B cell (primary cell): ENCODE measurements around the gene TRPT1. TPM values are rescaled to one million over a fixed set of nuclear protein-coding genes. Genes with fewer than 3 reads are reported as not detected.

Experiments
- ATAC-seq: fragments of 200-7000 bp; cut with Tn5 transposase; one replicate; pipeline ENCODE4 v1.10.0; 2021; ENCODE audit warnings: low read depth, mild to moderate bottlenecking, moderate number of reproducible peaks, moderate library complexity
- CTCF ChIA-PET: fragments of 350-600 bp; sonication (Branson Sonifier 250); formaldehyde crosslinking; loops from one replicate; lab custom pipeline; 2021; ENCODE audit warnings: antibody characterized with exemption, inconsistent platforms; lab: Charles Lee
- POLR2A ChIA-PET: fragments of 350-600 bp; sonication (Branson Sonifier 250); formaldehyde crosslinking; loops from one replicate; lab custom pipeline; 2021; ENCODE audit warnings: antibody characterized with exemption; lab: Charles Lee
- DNase-seq: peaks from one replicate; pipeline ENCODE4 v3.0.0; 2013
- H2AFZ ChIP-seq: 2 replicates; pipeline ENCODE4 v1.6.1; 2012; ENCODE audit warnings: mild to moderate bottlenecking, low read depth, low read length; ENCODE audit not compliant: insufficient read depth, poor library complexity, severe bottlenecking
- H3K27ac ChIP-seq, 2 donors: 1 replicate in 1 of 2; 2 replicates in 1 of 2; pipeline ENCODE4 v1.5.1; 2012 to 2013; ENCODE audit warnings: low read length in 2 of 2, mild to moderate bottlenecking in 2 of 2, moderate library complexity in 1 of 2
- H3K27me3 ChIP-seq, 4 experiments: fragments of 200-600 bp in 1 of 4; sonication (generic) in 1 of 4; replicated peaks in 1 of 4; 1 replicate in 2 of 4; 2 replicates in 2 of 4; pipeline versions ENCODE4 v1.6.1 to v1.7.0; 2013 to 2016; ENCODE audit warnings: low read length in 3 of 4, mild to moderate bottlenecking in 2 of 4, mixed read lengths in 1 of 4, moderate library complexity in 1 of 4; ENCODE audit not compliant: insufficient read depth in 4 of 4, control insufficient read depth in 3 of 4; ENCODE audit errors: control extremely low read depth in 1 of 4
- H3K36me3 ChIP-seq, 2 experiments: replicated peaks in 1 of 2; 1 replicate in 1 of 2; 2 replicates in 1 of 2; pipeline versions ENCODE4 v1.6.1 to v1.7.1; 2013; ENCODE audit warnings: low read length in 1 of 2; ENCODE audit not compliant: insufficient read depth in 2 of 2, control insufficient read depth in 1 of 2; ENCODE audit errors: control extremely low read depth in 1 of 2, extremely low read depth in 1 of 2
- H3K4me1 ChIP-seq, 2 donors: fragments of 200-600 bp in 1 of 2; sonication (generic) in 1 of 2; 1 replicate in 1 of 2; 2 replicates in 1 of 2; pipeline versions ENCODE4 v1.5.1 to v1.6.1; 2013 to 2017; ENCODE audit warnings: low read length in 2 of 2; ENCODE audit not compliant: control insufficient read depth in 2 of 2, insufficient read depth in 2 of 2
- H3K4me2 ChIP-seq: replicated peaks from 2 replicates; pipeline ENCODE3; 2012; ENCODE audit warnings: mild to moderate bottlenecking, low read depth, low read length; ENCODE audit not compliant: poor library complexity, severe bottlenecking
- H3K4me3 ChIP-seq, 5 experiments: fragments of 200-600 bp in 1 of 5; sonication (generic) in 1 of 5; 1 replicate in 3 of 5; 2 replicates in 2 of 5; pipeline versions ENCODE4 v1.5.1 to v1.7.0; 2011 to 2016; ENCODE audit warnings: low read length in 4 of 5, mild to moderate bottlenecking in 4 of 5, low read depth in 2 of 5, control low read depth in 1 of 5, moderate library complexity in 1 of 5; ENCODE audit not compliant: insufficient read depth in 1 of 5; ENCODE audit errors: control extremely low read depth in 1 of 5, extremely low read depth in 1 of 5
- H3K79me2 ChIP-seq: fragments of 200-600 bp; sonication (generic); one replicate; pipeline ENCODE4 v1.6.0; 2016; ENCODE audit warnings: low read length; ENCODE audit not compliant: control insufficient read depth, insufficient read depth
- H3K9ac ChIP-seq: fragments of 200-600 bp; sonication (generic); 2 replicates; pipeline ENCODE4 v1.6.1; 2017; ENCODE audit warnings: mild to moderate bottlenecking, low read length, moderate library complexity
- H3K9me3 ChIP-seq, 3 donors: one replicate each; pipeline versions ENCODE4 v1.6.1 to v1.7.1; 2013; ENCODE audit warnings: low read length in 2 of 3; ENCODE audit not compliant: control insufficient read depth in 2 of 3, insufficient read depth in 1 of 3; ENCODE audit errors: control extremely low read depth in 1 of 3
- H4K20me1 ChIP-seq: 2 replicates; pipeline ENCODE4 v1.6.0; 2012; ENCODE audit warnings: mild to moderate bottlenecking, low read length; ENCODE audit not compliant: insufficient read depth, control insufficient read depth, poor library complexity, severe bottlenecking
- H3K27ac Mint-ChIP-seq: one replicate; pipeline ENCODE4 v1.8.0; 2021; ENCODE audit warnings: mixed read lengths
- H3K27me3 Mint-ChIP-seq: one replicate; pipeline ENCODE4 v1.8.0; 2021; ENCODE audit warnings: mixed read lengths
- H3K4me1 Mint-ChIP-seq: one replicate; pipeline ENCODE4 v1.8.0; 2021; ENCODE audit warnings: mixed read lengths
- H3K4me3 Mint-ChIP-seq: one replicate; pipeline ENCODE4 v1.8.0; 2021; ENCODE audit warnings: mixed read lengths
- H3K9me3 Mint-ChIP-seq: one replicate; pipeline ENCODE4 v1.8.0; 2022; ENCODE audit warnings: mixed read lengths; ENCODE audit not compliant: insufficient read depth
- EZH2 ChIP-seq: IDR thresholded peaks from 2 replicates; pipeline ENCODE4 v1.6.1; 2012; ENCODE audit warnings: borderline replicate concordance, low read depth, mild to moderate bottlenecking, moderate library complexity, low read length; ENCODE audit not compliant: insufficient read depth, poor library complexity, severe bottlenecking
- WGBS: methylation state at CpG from one replicate; pipeline ENCODE4 v1.1.5; 2013; ENCODE audit warnings: missing lambda C conversion rate; ENCODE audit not compliant: insufficient coverage; 5-methylcytosine and 5-hydroxymethylcytosine counted together
- intact Hi-C: fragments of 100-400 bp; cut with micrococcal nuclease; formaldehyde crosslinking; loops from one replicate; pipeline ENCODE4 v1.10.0; 2022
- polyA plus RNA-seq: library from polyadenylated mRNA; depleted of rRNA; stranded (reverse); fragments of >200 nt; gene quantifications from 2 replicates; pipeline ENCODE4 v1.2.3, GENCODE V29; 2012
- total RNA-seq, 2 donors: library from RNA; stranded (reverse); fragments of 120-200 nt in 1 of 2; gene quantifications; 1 replicate in 1 of 2; 2 replicates in 1 of 2; pipeline versions ENCODE4 v1.2.3 to v1.2.4, GENCODE V29; 2013 to 2022
- TF ChIP-seq, protein P1 (sequence below): fragments of 200-600 bp; IDR thresholded peaks from one replicate; pipeline ENCODE4 v1.8.0; 2022; ENCODE audit warnings: antibody characterized with exemption, mild to moderate bottlenecking

Gene TRPT1
- total and polyA plus RNA-seq, 2 donors (not counting 1 experiment from before 2014, with no cell fraction given): 59.6 to 145 TPM

DNA sequence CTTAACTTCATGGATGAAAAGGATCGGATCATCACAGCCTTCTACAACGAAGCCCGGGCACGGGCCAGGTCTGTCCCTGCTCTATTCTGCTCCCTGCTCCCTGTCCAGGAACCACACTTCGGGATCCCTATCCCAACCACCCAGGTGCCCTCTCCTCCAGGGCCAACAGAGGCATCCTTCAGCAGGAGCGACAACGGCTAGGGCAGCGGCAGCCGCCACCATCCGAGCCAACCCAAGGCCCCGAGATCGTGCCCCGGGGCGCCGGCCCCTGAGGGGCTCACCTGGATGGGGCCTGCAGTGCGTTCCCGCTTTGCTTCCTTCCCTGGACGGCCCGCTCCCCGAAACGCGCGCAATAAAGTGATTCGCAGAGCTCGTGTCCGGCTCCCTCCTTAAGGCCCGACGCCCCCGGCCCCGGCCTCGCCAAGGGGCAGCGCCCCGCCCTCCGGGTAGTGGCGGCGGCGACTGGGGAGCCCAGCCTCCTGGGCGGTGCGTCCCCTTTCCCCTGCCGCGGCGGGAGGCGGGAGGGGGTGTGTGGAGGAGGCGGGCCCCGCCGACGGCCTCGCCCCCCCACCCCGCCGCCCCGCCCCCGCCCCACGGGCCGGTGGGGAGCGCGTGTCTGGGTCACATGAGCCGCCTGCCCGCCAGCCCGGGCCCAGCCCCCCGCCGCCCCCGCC lies 8.1 kb upstream of the TRPT1 start, which contains the start of gene VEGFB:
Gene VEGFB (plus strand): TSS at position 672 of the 674 bp plus-strand sequence. CDS start 250 bp downstream, outside the sequence.
- peak within 1 kb of the TSS; percentile 65 to 85 for H3K27ac ChIP-seq
- H4K20me1 ChIP-seq: peaks cover 25% of the 10 kb centered on the region
- H3K9me3 ChIP-seq: no peaks in the 10 kb centered on the region
- Mint-ChIP-seq H3K4me1 (peaks cover 65% of the 10 kb centered on the region), H3K9me3 (no peaks in the 10 kb centered on the region), H3K27me3 (no peaks in the 10 kb centered on the region), H3K4me3 (peak within 1 kb of the TSS; percentile 96), H3K27ac (peak within 1 kb of the TSS; percentile 96)
- peaks cover 23% of the 10 kb centered on the region for H3K79me2 ChIP-seq
- peak within 1 kb of the TSS; percentile 64 for H2AFZ ChIP-seq
- H3K36me3 ChIP-seq: peaks cover 0 to 27% of the 10 kb centered on the region in 2 experiments
- no peak for TF ChIP-seq EZH2
- TF ChIP-seq, protein P1, sequence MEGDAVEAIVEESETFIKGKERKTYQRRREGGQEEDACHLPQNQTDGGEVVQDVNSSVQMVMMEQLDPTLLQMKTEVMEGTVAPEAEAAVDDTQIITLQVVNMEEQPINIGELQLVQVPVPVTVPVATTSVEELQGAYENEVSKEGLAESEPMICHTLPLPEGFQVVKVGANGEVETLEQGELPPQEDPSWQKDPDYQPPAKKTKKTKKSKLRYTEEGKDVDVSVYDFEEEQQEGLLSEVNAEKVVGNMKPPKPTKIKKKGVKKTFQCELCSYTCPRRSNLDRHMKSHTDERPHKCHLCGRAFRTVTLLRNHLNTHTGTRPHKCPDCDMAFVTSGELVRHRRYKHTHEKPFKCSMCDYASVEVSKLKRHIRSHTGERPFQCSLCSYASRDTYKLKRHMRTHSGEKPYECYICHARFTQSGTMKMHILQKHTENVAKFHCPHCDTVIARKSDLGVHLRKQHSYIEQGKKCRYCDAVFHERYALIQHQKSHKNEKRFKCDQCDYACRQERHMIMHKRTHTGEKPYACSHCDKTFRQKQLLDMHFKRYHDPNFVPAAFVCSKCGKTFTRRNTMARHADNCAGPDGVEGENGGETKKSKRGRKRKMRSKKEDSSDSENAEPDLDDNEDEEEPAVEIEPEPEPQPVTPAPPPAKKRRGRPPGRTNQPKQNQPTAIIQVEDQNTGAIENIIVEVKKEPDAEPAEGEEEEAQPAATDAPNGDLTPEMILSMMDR: no peak
- H3K4me1 ChIP-seq: peaks cover 34 to 70% of the 10 kb centered on the region in 2 donors
- H3K9ac ChIP-seq: peak within 1 kb of the TSS; percentile 89
- DNase-seq: peak; percentile 81
- POLR2A ChIA-PET: interaction anchor here (0.9 to 2.4 kb wide), 4 partner anchors 11 to 38 kb away, joined by 3 to 7 read pairs (median 4); partner anchors contain the start of gene FERMT3
- peak; percentile 59 for ATAC-seq
- CTCF ChIA-PET: interaction anchor here (1.0 to 2.2 kb wide), 2 partner anchors 10 to 29 kb away, joined by 5 to 10 read pairs; no protein-coding TSS in a partner anchor
- intact Hi-C loops: loop anchor here (1.0 kb wide), 1 partner anchor 8 kb away; the partner anchor contains the start of genes NUDT22 and TRPT1
- peak within 1 kb of the TSS; percentile 99 for H3K4me2 ChIP-seq
- peak within 1 kb of the TSS; percentile 53 to 84 (median 67) for H3K4me3 ChIP-seq
- no peaks in the 10 kb centered on the region for H3K27me3 ChIP-seq
- WGBS: 11% methylated on average over 49 of the region's 62 CpGs

DNA sequence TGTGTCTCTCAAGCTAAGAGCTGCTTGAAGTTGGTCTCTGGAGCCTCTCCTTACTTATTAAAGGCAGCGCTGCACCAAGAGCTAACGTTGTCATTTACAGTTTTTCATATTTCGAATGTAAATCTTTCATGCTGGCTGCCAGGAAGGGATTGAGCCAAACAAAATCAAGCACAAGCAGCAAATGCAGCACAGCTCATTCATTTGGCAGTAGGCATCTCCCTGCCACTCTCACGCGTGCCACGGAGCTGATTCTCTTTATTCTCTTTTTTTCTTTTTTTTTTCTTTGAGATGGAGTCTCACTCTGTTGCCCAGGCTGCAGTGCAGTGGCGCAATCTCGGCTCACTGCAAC lies 7.0 kb upstream of the TRPT1 start:
- H3K4me1 ChIP-seq: peaks cover 35 to 62% of the 10 kb centered on the region in 2 donors
- H3K4me2 ChIP-seq: no peak overlapping the region
- peaks cover 23% of the 10 kb centered on the region for H3K79me2 ChIP-seq
- peak overlapping the region; percentile 76 for H3K4me3 Mint-ChIP-seq
- H3K9me3 ChIP-seq: no peaks in the 10 kb centered on the region
- TF ChIP-seq, protein P1: no peak
- TF ChIP-seq EZH2: no peak
- no peaks in the 10 kb centered on the region for H3K9me3 Mint-ChIP-seq
- H4K20me1 ChIP-seq: peaks cover 25% of the 10 kb centered on the region
- no peak overlapping the region for H3K9ac ChIP-seq
- no peak overlapping the region for H3K27ac ChIP-seq
- ChIA-PET POLR2A (interaction anchor here (0.7 to 2.4 kb wide), 8 partner anchors 8 to 68 kb away, joined by 3 to 11 read pairs (median 6); partner anchors contain the start of genes FKBP2 and STIP1), CTCF (interaction anchor here (0.7 to 1.6 kb wide), 7 partner anchors 9 to 72 kb away, joined by 3 to 6 read pairs (median 3); partner anchors contain the start of gene ESRRA)
- peak overlapping the region; percentile 72 for H3K27ac Mint-ChIP-seq
- ATAC-seq (no peak), DNase-seq (no peak)
- intact Hi-C loops: no loop called here
- no peak overlapping the region for H2AFZ ChIP-seq
- peaks cover 57% of the 10 kb centered on the region for H3K4me1 Mint-ChIP-seq
- no peak overlapping the region for H3K4me3 ChIP-seq
- no peaks in the 10 kb centered on the region for H3K27me3 ChIP-seq
- peaks cover 0 to 16% of the 10 kb centered on the region in 2 experiments for H3K36me3 ChIP-seq
- 98% methylated on average over 6 of the region's 8 CpGs for WGBS
- no peaks in the 10 kb centered on the region for H3K27me3 Mint-ChIP-seq
